IMR-90 (cell line): Measurements from ENCODE around the gene PMS1. TPM values are rescaled to one million over a fixed set of nuclear protein-coding genes. Genes with fewer than 3 reads are reported as not detected.

Source experiments
- ATAC-seq: fragments of 200-7000 bp; cut with Tn5 transposase; 2 replicates; pipeline ENCODE4 v1.9.1; 2020; ENCODE audit warnings: low read depth, mild to moderate bottlenecking, moderate library complexity
- BruUV-seq: library from RNA; stranded (reverse); fragments of 400-500 nt; replicated peaks from 2 replicates; lab custom pipeline; 2021; lab: Mats Ljungman, UMichigan
- CTCF ChIA-PET: fragments of 300-600 bp; formaldehyde crosslinking; extraction: SDS; loops from one replicate; lab custom pipeline; 2021; ENCODE audit warnings: antibody characterized with exemption; lab: Yijun Ruan, JAX
- POLR2A ChIA-PET: fragments of 300-600 bp; sonication (Branson Sonifier 250); formaldehyde crosslinking; loops from one replicate; lab custom pipeline; 2022; ENCODE audit warnings: antibody characterized with exemption; ENCODE audit not compliant: unreplicated experiment; lab: Charles Lee
- DNase-seq: peaks from one replicate; pipeline ENCODE4 v3.0.0; 2013
- H2AFZ ChIP-seq: replicated peaks from 2 replicates; pipeline ENCODE3; 2013; ENCODE audit warnings: low read length, mild to moderate bottlenecking; ENCODE audit not compliant: poor library complexity
- H2AK5ac ChIP-seq: 2 replicates; pipeline ENCODE4 v1.6.1; 2013; ENCODE audit warnings: low read depth, low read length, inconsistent platforms
- H2AK9ac ChIP-seq: replicated peaks from 2 replicates; pipeline ENCODE3; 2013; ENCODE audit warnings: mild to moderate bottlenecking, low read depth, low read length, moderate library complexity; ENCODE audit not compliant: poor library complexity
- H2BK120ac ChIP-seq: 2 replicates; pipeline ENCODE4 v1.6.1; 2013; ENCODE audit warnings: low read depth, low read length, inconsistent platforms
- H2BK15ac ChIP-seq: 3 replicates; pipeline ENCODE4 v1.6.1; 2013; ENCODE audit warnings: low read depth, low read length, inconsistent platforms
- H2BK20ac ChIP-seq: 2 replicates; pipeline ENCODE4 v1.6.1; 2013; ENCODE audit warnings: low read depth, mild to moderate bottlenecking, inconsistent platforms, low read length, moderate library complexity
- H2BK5ac ChIP-seq: 2 replicates; pipeline ENCODE4 v1.6.1; 2013; ENCODE audit warnings: mild to moderate bottlenecking, low read depth, low read length, inconsistent platforms; ENCODE audit not compliant: poor library complexity, severe bottlenecking
- H3K14ac ChIP-seq: replicated peaks from 2 replicates; pipeline ENCODE4 v1.6.1; 2013; ENCODE audit warnings: low read depth, low read length, inconsistent platforms
- H3K18ac ChIP-seq: 2 replicates; pipeline ENCODE4 v1.6.1; 2013; ENCODE audit warnings: low read depth, low read length, control low read depth
- H3K23ac ChIP-seq: 2 replicates; pipeline ENCODE4 v1.6.1; 2013; ENCODE audit warnings: low read depth, low read length, inconsistent platforms
- H3K27ac ChIP-seq: 2 replicates; pipeline ENCODE4 v1.5.1; 2013; ENCODE audit warnings: mild to moderate bottlenecking, control low read depth, low read length; ENCODE audit not compliant: insufficient read depth
- H3K27me3 ChIP-seq: 2 replicates; pipeline ENCODE4 v1.6.1; 2013; ENCODE audit warnings: low read length; ENCODE audit not compliant: control insufficient read depth, insufficient read depth
- H3K36me3 ChIP-seq: 2 replicates; pipeline ENCODE4 v1.6.1; 2013; ENCODE audit warnings: low read length, mixed read lengths; ENCODE audit not compliant: control insufficient read depth, insufficient read depth
- H3K4ac ChIP-seq: 2 replicates; pipeline ENCODE4 v1.6.1; 2013; ENCODE audit warnings: low read depth, low read length, inconsistent platforms
- H3K4me1 ChIP-seq: 2 replicates; pipeline ENCODE4 v1.6.1; 2013; ENCODE audit warnings: low read length, mixed read lengths; ENCODE audit not compliant: control insufficient read depth, insufficient read depth
- H3K4me2 ChIP-seq: 2 replicates; pipeline ENCODE4 v1.6.1; 2013; ENCODE audit warnings: low read depth, mild to moderate bottlenecking, control low read depth, low read length, moderate library complexity
- H3K4me3 ChIP-seq: 2 replicates; pipeline ENCODE4 v1.5.1; 2013; ENCODE audit warnings: low read depth, mild to moderate bottlenecking, control low read depth, low read length, moderate library complexity; ENCODE audit not compliant: insufficient read depth
- H3K56ac ChIP-seq: 2 replicates; pipeline ENCODE4 v1.6.1; 2013; ENCODE audit warnings: low read length, inconsistent platforms; ENCODE audit not compliant: insufficient read depth; ENCODE audit errors: extremely low read depth
- H3K79me1 ChIP-seq, 2 experiments: 2 replicates each; pipeline ENCODE4 v1.6.1; 2013; ENCODE audit warnings: low read length in 2 of 2, inconsistent platforms in 1 of 2, low read depth in 1 of 2
- H3K9ac ChIP-seq: 2 replicates; pipeline ENCODE4 v1.6.1; 2013; ENCODE audit warnings: low read depth, low read length, control low read depth
- H3K9me1 ChIP-seq: 2 replicates; pipeline ENCODE4 v1.6.1; 2013; ENCODE audit warnings: low read length, inconsistent platforms; ENCODE audit not compliant: insufficient read depth
- H3K9me3 ChIP-seq: 2 replicates; pipeline ENCODE4 v1.6.1; 2013; ENCODE audit warnings: low read length; ENCODE audit not compliant: control insufficient read depth, insufficient read depth
- H4K20me1 ChIP-seq: 2 replicates; pipeline ENCODE4 v1.6.1; 2013; ENCODE audit warnings: low read length, inconsistent platforms; ENCODE audit not compliant: insufficient read depth
- H4K5ac ChIP-seq: 2 replicates; pipeline ENCODE4 v1.6.1; 2013; ENCODE audit warnings: mild to moderate bottlenecking, low read depth, low read length, control low read depth
- H4K8ac ChIP-seq, 2 experiments: 2 replicates each; pipeline ENCODE4 v1.6.1; 2013; ENCODE audit warnings: low read depth in 2 of 2, low read length in 2 of 2, control low read depth in 1 of 2, inconsistent platforms in 1 of 2
- H4K91ac ChIP-seq: 2 replicates; pipeline ENCODE4 v1.6.1; 2013; ENCODE audit warnings: low read depth, low read length, inconsistent platforms; ENCODE audit not compliant: insufficient read depth
- BHLHE40 ChIP-seq: fragments of 150-350 bp; IDR thresholded peaks from 2 replicates; pipeline ENCODE4 v1.6.1; 2016; ENCODE audit warnings: mild to moderate bottlenecking, low read depth, low read length
- CEBPB ChIP-seq: IDR thresholded peaks from 2 replicates; pipeline ENCODE4 v1.6.1; 2012; ENCODE audit warnings: low read depth, low read length, improper control_type of control experiment
- CTCF ChIP-seq: conservative IDR thresholded peaks from 2 replicates; pipeline ENCODE4 v1.5.1; 2012; ENCODE audit warnings: mild to moderate bottlenecking, low read depth, low read length, improper control_type of control experiment
- ELK1 ChIP-seq: fragments of 150-350 bp; IDR thresholded peaks from 2 replicates; pipeline ENCODE4 v1.6.1; 2016; ENCODE audit warnings: low read depth, mild to moderate bottlenecking, low read length, moderate library complexity, borderline replicate concordance
- FOS ChIP-seq: fragments of 150-350 bp; IDR thresholded peaks from 2 replicates; pipeline ENCODE4 v1.6.1; 2016; ENCODE audit warnings: low read depth, low read length
- NFE2L2 ChIP-seq: fragments of 150-350 bp; IDR thresholded peaks from 2 replicates; pipeline ENCODE4 v1.6.1; 2016; ENCODE audit warnings: low read depth, mild to moderate bottlenecking, low read length
- POLR2A ChIP-seq: IDR thresholded peaks from 2 replicates; pipeline ENCODE4 v1.6.1; 2012; ENCODE audit warnings: mild to moderate bottlenecking, low read depth, low read length
- RAD21 ChIP-seq: IDR thresholded peaks from 2 replicates; pipeline ENCODE4 v1.6.1; 2012; ENCODE audit warnings: low read length, improper control_type of control experiment
- RCOR1 ChIP-seq: IDR thresholded peaks from 2 replicates; pipeline ENCODE4 v1.6.1; 2012; ENCODE audit warnings: mild to moderate bottlenecking, low read length, improper control_type of control experiment; ENCODE audit not compliant: insufficient replicate concordance
- RFX5 ChIP-seq: IDR thresholded peaks from 2 replicates; pipeline ENCODE4 v1.8.0; 2012; ENCODE audit warnings: low read depth, mild to moderate bottlenecking, low read length, moderate library complexity
- SMC3 ChIP-seq: fragments of 150-350 bp; IDR thresholded peaks from 2 replicates; pipeline ENCODE4 v1.6.1; 2016; ENCODE audit warnings: low read depth, mild to moderate bottlenecking, antibody characterized with exemption, low read length, moderate library complexity
- USF2 ChIP-seq: fragments of 150-350 bp; IDR thresholded peaks from 2 replicates; pipeline ENCODE4 v1.6.1; 2017; ENCODE audit warnings: mild to moderate bottlenecking, antibody characterized with exemption, low read length, low read depth
- WGBS, 2 experiments: methylation state at CpG; one replicate each; pipeline versions ENCODE4 v1.1.5 to v1.1.7; 2013; ENCODE audit warnings: missing lambda C conversion rate in 2 of 2; ENCODE audit not compliant: insufficient read length in 1 of 2; ENCODE audit errors: extremely low coverage in 2 of 2; 5-methylcytosine and 5-hydroxymethylcytosine counted together
- dilution Hi-C: fragments of 300-500 bp; cut with HindIII; formaldehyde crosslinking; loops from one replicate; pipeline ENCODE4 v1.14.3; 2018; ENCODE audit warnings: low sequenced_read_pairs; ENCODE audit not compliant: unreplicated experiment
- in situ Hi-C: fragments of 300-500 bp; cut with MboI; formaldehyde crosslinking; loops from 3 replicates; pipeline ENCODE4 v1.14.3; 2019; ENCODE audit warnings: low sequenced_read_pairs, inconsistent platforms, mixed read lengths
- intact Hi-C: fragments of 100-400 bp; cut with micrococcal nuclease; formaldehyde crosslinking; loops from 2 replicates; pipeline ENCODE4 v1.10.0; 2022
- polyA plus RNA-seq, 3 experiments: library from polyadenylated mRNA; depleted of rRNA; stranded (reverse); fragments of >200 nt; gene quantifications; 2 replicates each; pipeline ENCODE4 v1.2.3, GENCODE V29; 2012; ENCODE audit warnings: low replicate concordance in 1 of 3
- total RNA-seq: library from RNA; depleted of rRNA; stranded (reverse); fragments of >200 nt; gene quantifications from 2 replicates; pipeline ENCODE4 v1.2.3, GENCODE V29; 2012

Gene PMS1
- total and polyA plus RNA-seq, 2 of the 4 experiments (the other 2 are of a cell fraction): 8.1 to 10.6 TPM

- Histone ChIP-seq H3K27me3 (no peaks in the 10 kb centered on the region), H2BK15ac (no peak overlapping the region), H3K4me2 (no peak overlapping the region), H3K4ac (no peak overlapping the region), H3K4me3 (no peak overlapping the region), H3K36me3 (no peaks in the 10 kb centered on the region; the same call in 1 of the 2 replicates), H3K14ac (no peak overlapping the region), H3K9ac (no peak overlapping the region), H4K91ac (no peak overlapping the region), H4K20me1 (no peaks in the 10 kb centered on the region), H2AFZ (no peak overlapping the region), H2BK5ac (no peak overlapping the region), H2AK5ac (no peak overlapping the region), H2BK20ac (no peak overlapping the region), H3K9me1 (no peaks in the 10 kb centered on the region), H4K8ac (no peak overlapping the region), H2BK120ac (no peak overlapping the region), H3K4me1 (peaks cover 4% of the 10 kb centered on the region), H3K27ac (no peak overlapping the region), H3K23ac (no peak overlapping the region), H4K5ac (no peak overlapping the region), H3K9me3 (no peaks in the 10 kb centered on the region), H2AK9ac (no peak overlapping the region), H3K56ac (no peak overlapping the region), H3K79me1 (no peaks in the 10 kb centered on the region; a peak in 1 of 4 replicates), H3K18ac (no peak overlapping the region)
- in situ Hi-C loops: no loop called here
- BruUV-seq: no TSS peak
- ATAC-seq (no peak), DNase-seq (no peak)
- intact Hi-C loops: no loop called here
- ChIA-PET CTCF (no interaction called here), POLR2A (no interaction called here)
- no CpG with 5 or more reads among the region's 1 CpG for WGBS, 2 experiments
- dilution Hi-C loops: no loop called here
- TF ChIP-seq CTCF (no peak), RFX5 (no peak), USF2 (no peak), POLR2A (no peak), ELK1 (no peak), BHLHE40 (no peak), SMC3 (no peak), NFE2L2 (no peak), RCOR1 (no peak), CEBPB (no peak), RAD21 (no peak), FOS (no peak)
Observed at GRCh38 chr2:189862751-189863150, 78.5 kb downstream of the PMS1 start.
